Mammary epithelial cell (primary cell): ENCODE data around the gene NOTCH1.

Experiments
- CTCF ChIP-seq, 2 donors: IDR thresholded peaks in 1 of 2; conservative IDR thresholded peaks in 1 of 2; 2 replicates each; pipeline ENCODE4 v1.5.1; 2011 to 2012; ENCODE audit warnings: inconsistent platforms in 2 of 2, low read length in 2 of 2, mild to moderate bottlenecking in 2 of 2, control low read depth in 1 of 2, low read depth in 1 of 2; ENCODE audit not compliant: insufficient read depth in 1 of 2; ENCODE audit errors: extremely low read depth in 1 of 2
- EZH2 ChIP-seq: IDR thresholded peaks from 2 replicates; pipeline ENCODE4 v1.6.1; 2012; ENCODE audit warnings: low read length, inconsistent platforms, borderline replicate concordance

GRCh38 chr9:136492978-136493522, 52.8 kb downstream of the NOTCH1 start:
- TF ChIP-seq CTCF (conservative IDR thresholded peaks at IDR 0.05 in 1 of 2, IDR thresholded peaks at IDR 0.05 in 1 of 2; ENCODE audit: extremely low read depth in 1 of 2, insufficient read depth in 1 of 2, low read depth in 1 of 2, low read length in 2 of 2) (no peak), EZH2 (no peak)
